ENCODE results near the gene SIGLEC7.
"Not testable (repeated sequence)": the region's sequence is repeated elsewhere in the genome, so short reads cannot be mapped to it uniquely, and the experiment has no call there.

SIGLEC7 gene

GRCh38 chr19:51139299-51140014 is 2.6 kb upstream of the SIGLEC7 start:
- H3K27me3 Mint-ChIP-seq = no peaks in the 10 kb centered on the region
- peaks cover 45% of the 10 kb centered on the region for H3K4me1 Mint-ChIP-seq (ENCODE audit: low read depth)
- H3K27ac Mint-ChIP-seq = no peak overlapping the region
- peaks cover 5% of the 10 kb centered on the region for H3K36me3 Mint-ChIP-seq (ENCODE audit: low read depth)
- H3K9me3 Mint-ChIP-seq = peaks cover 6% of the 10 kb centered on the region
- no peak overlapping the region for H3K4me3 Mint-ChIP-seq

- Mint-ChIP-seq H3K27ac (no peak overlapping the region), H3K4me1 (ENCODE audit: low read depth) (peaks cover 35% of the 10 kb centered on the region), H3K4me3 (no peak overlapping the region), H3K36me3 (ENCODE audit: low read depth) (no peaks in the 10 kb centered on the region), H3K27me3 (no peaks in the 10 kb centered on the region), H3K9me3 (no peaks in the 10 kb centered on the region)
Measured at GRCh38 chr19:51140441-51140840, 1.7 kb upstream of the SIGLEC7 start.

- Mint-ChIP-seq H3K27ac (no peak overlapping the region), H3K4me1 (ENCODE audit: low read depth) (peaks cover 30% of the 10 kb centered on the region), H3K36me3 (ENCODE audit: low read depth) (no peaks in the 10 kb centered on the region), H3K9me3 (no peaks in the 10 kb centered on the region), H3K4me3 (no peak overlapping the region), H3K27me3 (no peaks in the 10 kb centered on the region)
Measured at GRCh38 chr19:51141181-51141580, 920 bp upstream of the SIGLEC7 start.

- not testable (repeated sequence) for H3K36me3 Mint-ChIP-seq (ENCODE audit: low read depth); H3K27ac Mint-ChIP-seq; H3K4me3 Mint-ChIP-seq; H3K9me3 Mint-ChIP-seq; H3K27me3 Mint-ChIP-seq
- H3K4me1 Mint-ChIP-seq (ENCODE audit: low read depth) = peaks cover 12% of the 10 kb centered on the region
Measured at GRCh38 chr19:51142809-51143475, 841 bp downstream of the SIGLEC7 start.

- no peak overlapping the region for H3K27ac Mint-ChIP-seq
- no peaks in the 10 kb centered on the region for H3K36me3 Mint-ChIP-seq (ENCODE audit: low read depth)
- no peaks in the 10 kb centered on the region for H3K9me3 Mint-ChIP-seq
- peaks cover 14% of the 10 kb centered on the region for H3K4me1 Mint-ChIP-seq (ENCODE audit: low read depth)
- H3K4me3 Mint-ChIP-seq = no peak overlapping the region
- H3K27me3 Mint-ChIP-seq = no peaks in the 10 kb centered on the region
Measured at GRCh38 chr19:51143486-51143885, 1.4 kb downstream of the SIGLEC7 start.

- no peak overlapping the region for H3K4me3 Mint-ChIP-seq
- H3K27me3 Mint-ChIP-seq = no peaks in the 10 kb centered on the region
- H3K36me3 Mint-ChIP-seq (ENCODE audit: low read depth) = no peaks in the 10 kb centered on the region
- H3K9me3 Mint-ChIP-seq = no peaks in the 10 kb centered on the region
- H3K4me1 Mint-ChIP-seq (ENCODE audit: low read depth) = peaks cover 5% of the 10 kb centered on the region
- H3K27ac Mint-ChIP-seq = no peak overlapping the region
Measured at GRCh38 chr19:51144482-51145045, 2.5 kb downstream of the SIGLEC7 start.

- Mint-ChIP-seq H3K36me3 (ENCODE audit: low read depth) (no peaks in the 10 kb centered on the region), H3K4me1 (ENCODE audit: low read depth) (peaks cover 3% of the 10 kb centered on the region), H3K4me3 (no peak overlapping the region), H3K27ac (no peak overlapping the region), H3K9me3 (no peaks in the 10 kb centered on the region), H3K27me3 (no peaks in the 10 kb centered on the region)
Measured at GRCh38 chr19:51145916-51146493, 3.9 kb downstream of the SIGLEC7 start.

GRCh38 chr19:51146751-51147150 is 4.7 kb downstream of the SIGLEC7 start:
- no peaks in the 10 kb centered on the region for H3K27me3 Mint-ChIP-seq
- no peak overlapping the region for H3K27ac Mint-ChIP-seq
- no peak overlapping the region for H3K4me3 Mint-ChIP-seq
- H3K4me1 Mint-ChIP-seq (ENCODE audit: low read depth) = peaks cover 3% of the 10 kb centered on the region
- H3K9me3 Mint-ChIP-seq = no peaks in the 10 kb centered on the region
- H3K36me3 Mint-ChIP-seq (ENCODE audit: low read depth) = no peaks in the 10 kb centered on the region

GRCh38 chr19:51147663-51148062 is 5.6 kb downstream of the SIGLEC7 start:
- Mint-ChIP-seq H3K9me3 (no peaks in the 10 kb centered on the region), H3K27ac (no peak overlapping the region), H3K4me1 (ENCODE audit: low read depth) (peaks cover 3% of the 10 kb centered on the region), H3K27me3 (no peaks in the 10 kb centered on the region), H3K4me3 (no peak overlapping the region), H3K36me3 (ENCODE audit: low read depth) (no peaks in the 10 kb centered on the region)

- Mint-ChIP-seq H3K9me3 (no peaks in the 10 kb centered on the region), H3K4me3 (no peak overlapping the region), H3K36me3 (ENCODE audit: low read depth) (no peaks in the 10 kb centered on the region), H3K27me3 (no peaks in the 10 kb centered on the region), H3K4me1 (ENCODE audit: low read depth) (peaks cover 3% of the 10 kb centered on the region), H3K27ac (no peak overlapping the region)
Measured at GRCh38 chr19:51148580-51148979, 6.5 kb downstream of the SIGLEC7 start.

GRCh38 chr19:51150627-51151026 is 8.5 kb downstream of the SIGLEC7 start:
- no peak overlapping the region for H3K4me3 Mint-ChIP-seq
- no peaks in the 10 kb centered on the region for H3K27me3 Mint-ChIP-seq
- no peaks in the 10 kb centered on the region for H3K9me3 Mint-ChIP-seq
- no peaks in the 10 kb centered on the region for H3K36me3 Mint-ChIP-seq (ENCODE audit: low read depth)
- H3K4me1 Mint-ChIP-seq (ENCODE audit: low read depth) = peaks cover 3% of the 10 kb centered on the region
- no peak overlapping the region for H3K27ac Mint-ChIP-seq

- Mint-ChIP-seq H3K4me3 (no peak overlapping the region), H3K36me3 (ENCODE audit: low read depth) (no peaks in the 10 kb centered on the region), H3K27me3 (peaks cover 3% of the 10 kb centered on the region), H3K9me3 (no peaks in the 10 kb centered on the region), H3K27ac (no peak overlapping the region), H3K4me1 (ENCODE audit: low read depth) (peaks cover 10% of the 10 kb centered on the region)
Measured at GRCh38 chr19:51156710-51157109, 14.6 kb downstream of the SIGLEC7 start.

- Mint-ChIP-seq H3K36me3 (ENCODE audit: low read depth) (no peaks in the 10 kb centered on the region), H3K27ac (no peak overlapping the region), H3K4me1 (ENCODE audit: low read depth) (peaks cover 10% of the 10 kb centered on the region), H3K4me3 (no peak overlapping the region), H3K9me3 (no peaks in the 10 kb centered on the region), H3K27me3 (peaks cover 3% of the 10 kb centered on the region)
Measured at GRCh38 chr19:51157265-51157664, 15.2 kb downstream of the SIGLEC7 start.

- no peak overlapping the region for H3K4me3 Mint-ChIP-seq
- H3K4me1 Mint-ChIP-seq (ENCODE audit: low read depth) = peaks cover 10% of the 10 kb centered on the region
- no peaks in the 10 kb centered on the region for H3K36me3 Mint-ChIP-seq (ENCODE audit: low read depth)
- peaks cover 3% of the 10 kb centered on the region for H3K27me3 Mint-ChIP-seq
- no peaks in the 10 kb centered on the region for H3K9me3 Mint-ChIP-seq
- no peak overlapping the region for H3K27ac Mint-ChIP-seq
Measured at GRCh38 chr19:51158474-51159129, 16.5 kb downstream of the SIGLEC7 start.

- H3K36me3 Mint-ChIP-seq (ENCODE audit: low read depth) = no peaks in the 10 kb centered on the region
- peaks cover 3% of the 10 kb centered on the region for H3K27me3 Mint-ChIP-seq
- no peak overlapping the region for H3K4me3 Mint-ChIP-seq
- no peaks in the 10 kb centered on the region for H3K9me3 Mint-ChIP-seq
- H3K27ac Mint-ChIP-seq = no peak overlapping the region
- peaks cover 10% of the 10 kb centered on the region for H3K4me1 Mint-ChIP-seq (ENCODE audit: low read depth)
Measured at GRCh38 chr19:51159656-51160055, 17.6 kb downstream of the SIGLEC7 start.
